HG03439 (cell line): ENCODE data around the gene NECTIN1.

ENCODE experiments used
- ATAC-seq: cut with Tn5 transposase; IDR thresholded peaks from one replicate; pipeline ENCODE4 v1.9.1; 2021; ENCODE audit warnings: mild to moderate bottlenecking, moderate library complexity; ENCODE audit not compliant: unreplicated experiment

NECTIN1 gene

GRCh38 chr11:119694334-119694733 is 34.7 kb downstream of the NECTIN1 start:
- no peak for ATAC-seq

DNA sequence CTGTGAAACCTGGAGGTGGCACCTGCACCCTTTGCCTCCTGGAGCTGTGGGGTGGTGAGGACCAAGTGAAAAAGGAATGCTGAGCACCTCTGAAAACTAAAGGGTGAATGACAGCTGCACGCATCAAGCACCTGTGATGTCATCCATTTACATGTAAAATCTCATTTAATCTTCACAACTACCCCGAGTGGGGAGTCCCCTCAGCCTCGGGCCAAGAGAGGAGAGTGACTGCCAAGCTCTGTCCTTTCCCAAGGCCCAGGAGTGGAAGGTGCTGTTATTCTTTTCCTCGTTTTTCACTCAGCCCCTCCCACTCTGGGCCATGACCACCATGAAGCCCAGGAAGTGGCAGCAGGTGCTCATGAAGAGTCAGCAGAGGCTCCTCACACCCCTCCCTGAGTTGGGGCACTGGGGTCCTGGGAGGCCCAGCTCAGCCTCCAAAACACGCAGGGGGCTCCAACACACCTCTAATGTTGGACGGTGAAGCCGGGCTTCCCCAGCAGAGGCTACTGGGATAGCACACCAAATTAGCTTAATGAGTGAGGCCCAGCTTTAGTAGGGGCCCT is 35.7 kb downstream of the NECTIN1 start:
- ATAC-seq = no peak

GRCh38 chr11:119692540-119692820 is 36.5 kb downstream of the NECTIN1 start:
- no peak for ATAC-seq

DNA sequence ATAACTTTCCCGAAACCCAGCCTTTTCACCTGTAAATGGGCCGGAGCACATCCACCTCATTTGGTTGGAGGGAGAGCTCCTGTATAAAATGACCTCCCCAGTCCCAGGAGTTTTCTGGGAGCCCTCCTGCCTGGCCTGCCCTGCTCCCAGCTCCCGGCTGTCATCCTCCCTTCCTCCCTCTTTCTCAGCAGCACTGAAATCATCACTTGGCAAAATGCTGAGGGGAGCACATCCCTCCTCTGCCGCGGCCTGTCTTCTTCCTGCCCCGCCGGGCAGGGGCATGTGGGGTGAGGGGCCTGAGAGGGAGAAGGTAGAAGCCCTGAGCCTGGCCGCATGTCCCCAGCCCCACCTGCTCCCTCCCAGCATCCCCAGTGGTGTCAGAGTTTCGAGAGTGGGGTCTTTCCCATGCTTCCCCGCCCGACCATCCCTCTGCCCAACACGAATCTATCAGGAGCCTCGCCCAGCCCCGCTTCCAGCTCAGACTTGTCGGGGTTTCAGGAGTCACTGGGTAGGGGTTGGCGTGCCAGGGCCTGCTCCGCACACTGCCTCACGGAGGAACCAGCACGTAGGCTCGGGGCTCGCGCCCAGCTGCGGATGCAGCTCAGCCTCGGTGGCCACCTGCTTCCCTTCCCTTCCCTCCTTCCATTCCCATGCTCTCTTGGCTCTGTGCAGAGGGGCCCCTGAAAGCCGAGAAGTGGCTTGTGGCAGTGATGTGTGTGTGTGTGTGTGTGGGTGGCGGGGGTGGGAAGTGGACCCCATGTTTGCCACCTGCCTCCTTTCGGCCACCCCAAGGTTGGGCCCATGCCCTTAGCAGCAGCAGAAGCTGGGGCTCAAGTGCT is 37.1 kb downstream of the NECTIN1 start:
- no peak for ATAC-seq

DNA sequence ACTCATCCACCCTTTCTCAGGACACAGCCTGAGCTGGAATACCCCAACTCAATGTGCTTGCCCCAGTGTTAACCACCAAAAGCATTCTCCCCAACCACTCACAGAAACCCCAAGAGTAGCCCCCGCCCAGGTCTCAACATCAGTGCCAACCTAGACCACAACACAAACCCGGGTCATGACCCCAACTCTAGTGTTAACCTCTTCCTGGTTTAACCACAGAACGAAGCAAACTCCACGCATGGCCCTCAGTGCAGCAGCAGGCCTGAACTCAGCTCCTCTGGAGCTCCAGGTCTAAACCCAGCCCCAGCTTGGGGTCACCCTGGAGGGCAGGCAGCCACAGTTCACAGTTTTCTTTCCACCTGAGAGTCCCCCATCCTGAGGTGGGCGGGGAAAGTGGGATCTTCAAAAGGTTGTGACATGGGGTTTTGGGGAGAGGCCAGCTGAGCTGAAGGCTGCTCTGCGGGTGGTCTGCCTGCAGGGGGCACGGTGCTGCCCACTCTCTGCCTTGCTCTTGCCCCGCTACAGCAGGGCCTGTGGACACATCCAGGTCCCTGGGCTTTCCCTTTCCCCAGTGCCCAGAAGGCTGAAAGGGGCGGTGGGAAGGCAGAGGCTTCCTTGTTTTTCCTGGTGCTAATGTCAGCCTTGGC is 37.9 kb downstream of the NECTIN1 start:
- ATAC-seq = no peak

- no peak for ATAC-seq
These were observed 39.7 kb downstream of the NECTIN1 start for GRCh38 chr11:119689302-119689701.

GRCh38 chr11:119688356-119688755 is 40.6 kb downstream of the NECTIN1 start:
- no peak for ATAC-seq

- no peak for ATAC-seq
These were observed 41.5 kb downstream of the NECTIN1 start for GRCh38 chr11:119687373-119688046.

- ATAC-seq = no peak
These were observed 42.7 kb downstream of the NECTIN1 start for GRCh38 chr11:119686177-119686882.

- ATAC-seq = no peak
These were observed 43.8 kb downstream of the NECTIN1 start for GRCh38 chr11:119685111-119685746.

DNA sequence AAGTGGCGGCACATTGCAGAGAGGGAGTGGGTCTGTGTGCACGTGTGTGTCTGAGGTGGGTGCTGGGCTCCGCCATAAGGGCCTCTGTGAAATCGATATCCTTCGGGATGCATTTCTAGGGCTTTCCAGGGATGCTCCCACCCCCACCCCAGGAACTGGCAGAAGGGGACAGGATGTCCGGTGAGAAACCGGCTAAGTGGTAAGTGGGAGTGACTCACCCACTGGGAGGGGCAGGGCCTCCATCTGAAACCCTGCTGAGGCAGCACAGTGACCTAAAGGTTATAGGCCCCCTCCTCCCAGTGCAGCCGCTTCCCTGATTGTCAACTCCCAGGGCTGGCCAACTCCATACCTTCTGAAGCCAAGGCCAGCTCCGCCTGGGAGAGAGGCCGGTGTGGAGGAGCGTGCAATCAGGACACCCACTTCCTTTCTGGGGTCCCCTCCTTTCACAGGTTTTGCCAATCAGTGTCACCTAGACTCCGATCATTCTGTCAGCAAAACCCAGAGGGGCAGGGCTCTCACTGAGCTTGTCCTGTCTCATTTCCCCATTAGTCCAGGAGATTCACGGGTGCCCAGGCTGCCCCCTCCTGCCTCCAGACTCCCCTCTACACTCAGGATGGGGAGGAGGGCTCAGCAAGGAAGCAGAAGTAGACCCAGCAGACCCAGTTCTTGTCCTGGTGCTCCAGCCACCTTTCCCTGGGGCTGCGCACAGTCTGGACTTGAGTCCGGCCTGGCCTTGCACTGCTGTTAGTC is 44.5 kb downstream of the NECTIN1 start:
- ATAC-seq = no peak

- ATAC-seq = no peak
These were observed 45.2 kb downstream of the NECTIN1 start for GRCh38 chr11:119683783-119684182.

- no peak for ATAC-seq
These were observed 47.6 kb downstream of the NECTIN1 start for GRCh38 chr11:119681361-119681910.

- no peak for ATAC-seq
These were observed 48.2 kb downstream of the NECTIN1 start for GRCh38 chr11:119680541-119681360.

GRCh38 chr11:119679346-119679745 is 49.7 kb downstream of the NECTIN1 start:
- no peak for ATAC-seq

DNA sequence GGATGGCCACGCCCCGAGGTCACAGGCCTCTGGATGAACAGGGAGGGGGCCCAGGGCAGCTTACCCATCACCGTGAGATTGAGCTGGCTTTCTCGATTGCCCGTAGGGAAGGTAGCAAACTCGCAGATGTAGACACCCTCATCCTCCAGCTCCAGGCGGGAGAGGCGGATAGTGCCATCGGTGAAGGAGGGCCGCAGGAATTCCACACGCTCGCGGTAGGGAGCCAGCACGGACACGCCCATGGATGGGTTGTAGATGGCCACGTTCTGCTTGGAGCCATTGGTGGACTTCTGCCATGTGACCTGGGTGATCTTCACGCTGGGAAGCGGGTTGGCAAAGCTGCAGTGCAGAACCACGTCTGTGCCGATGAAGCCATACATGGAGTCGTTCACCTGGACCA is 50.6 kb downstream of the NECTIN1 start:
- ATAC-seq = no peak

- ATAC-seq = no peak
These were observed 51.2 kb downstream of the NECTIN1 start for GRCh38 chr11:119677840-119678239.

DNA sequence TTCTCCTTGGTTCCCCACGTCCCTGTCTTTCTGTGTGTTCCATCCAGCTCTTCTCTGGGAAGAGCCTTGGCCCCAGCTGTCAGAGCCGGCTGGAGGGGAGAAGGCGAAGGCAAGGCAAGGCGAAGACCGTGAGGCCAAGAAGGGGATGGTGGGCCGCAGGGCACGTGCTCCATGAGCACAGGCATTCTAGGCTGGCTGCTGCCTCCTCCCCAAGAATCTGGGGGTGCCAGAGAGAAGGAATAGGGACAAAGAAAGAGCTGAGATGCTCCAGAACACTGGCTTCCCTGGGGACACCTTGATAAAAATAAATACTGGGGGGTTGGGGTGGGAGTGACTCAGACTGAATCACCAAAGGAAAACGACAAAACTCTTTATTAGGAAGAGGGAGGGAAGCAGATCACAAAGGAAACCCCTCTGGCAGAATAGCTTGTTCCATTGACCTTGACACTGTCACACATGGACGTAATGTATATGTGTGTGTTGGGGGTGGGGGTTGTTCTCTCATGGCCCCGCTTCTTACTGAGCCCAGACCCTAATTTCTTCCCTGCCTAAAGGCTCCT is 52.5 kb downstream of the NECTIN1 start:
- no peak for ATAC-seq
